ENCODE data around the gene CAMSAP1. TPM values are rescaled to one million over a fixed set of nuclear protein-coding genes. Genes with fewer than 3 reads are reported as not detected.
"Not testable (repeated sequence)": the region's sequence is repeated elsewhere in the genome, so short reads cannot be mapped to it uniquely, and the experiment has no call there.

The CAMSAP1 gene
- total RNA-seq, 1 experiment from 2014 or later: 14.5 TPM

- Histone ChIP-seq H3K36me3 (peaks cover 6% of the 10 kb centered on the region), H3K4me3 (no peak overlapping the region), H3K27me3 (no peaks in the 10 kb centered on the region), H3K9me3 (peaks cover 17% of the 10 kb centered on the region)
- no peak for DNase-seq
Observed at GRCh38 chr9:135893104-135893503, 14.2 kb downstream of the CAMSAP1 start.

DNA sequence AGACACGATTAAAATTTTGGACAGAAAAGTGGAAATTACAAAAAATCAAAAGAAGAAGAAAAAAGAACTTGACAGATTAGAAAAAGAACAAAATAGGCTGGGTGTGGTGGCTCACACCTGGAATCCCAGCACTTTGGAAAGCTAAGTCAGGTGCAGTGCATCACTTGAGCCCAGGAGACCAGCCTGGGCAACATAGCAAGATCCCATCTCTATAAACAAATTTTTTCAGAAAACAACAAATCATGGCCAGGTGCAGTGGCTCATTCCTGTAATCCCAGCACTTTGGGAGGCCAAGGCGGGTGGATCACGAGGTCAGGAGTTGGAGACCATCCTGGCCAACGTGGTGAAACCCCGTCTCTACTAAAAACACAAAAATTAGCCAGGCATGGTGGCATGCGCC is 15.0 kb downstream of the CAMSAP1 start:
- not testable (repeated sequence) for H3K4me3 ChIP-seq, DNase-seq, H3K9me3 ChIP-seq, H3K27me3 ChIP-seq, H3K36me3 ChIP-seq

GRCh38 chr9:135891027-135891631 is 16.2 kb downstream of the CAMSAP1 start:
- H3K4me3 ChIP-seq: no peak overlapping the region
- DNase-seq: no peak
- H3K9me3 ChIP-seq: peaks cover 9% of the 10 kb centered on the region; the same call in 1 of the 2 replicates
- H3K36me3 ChIP-seq: no peaks in the 10 kb centered on the region
- H3K27me3 ChIP-seq: no peaks in the 10 kb centered on the region

DNA sequence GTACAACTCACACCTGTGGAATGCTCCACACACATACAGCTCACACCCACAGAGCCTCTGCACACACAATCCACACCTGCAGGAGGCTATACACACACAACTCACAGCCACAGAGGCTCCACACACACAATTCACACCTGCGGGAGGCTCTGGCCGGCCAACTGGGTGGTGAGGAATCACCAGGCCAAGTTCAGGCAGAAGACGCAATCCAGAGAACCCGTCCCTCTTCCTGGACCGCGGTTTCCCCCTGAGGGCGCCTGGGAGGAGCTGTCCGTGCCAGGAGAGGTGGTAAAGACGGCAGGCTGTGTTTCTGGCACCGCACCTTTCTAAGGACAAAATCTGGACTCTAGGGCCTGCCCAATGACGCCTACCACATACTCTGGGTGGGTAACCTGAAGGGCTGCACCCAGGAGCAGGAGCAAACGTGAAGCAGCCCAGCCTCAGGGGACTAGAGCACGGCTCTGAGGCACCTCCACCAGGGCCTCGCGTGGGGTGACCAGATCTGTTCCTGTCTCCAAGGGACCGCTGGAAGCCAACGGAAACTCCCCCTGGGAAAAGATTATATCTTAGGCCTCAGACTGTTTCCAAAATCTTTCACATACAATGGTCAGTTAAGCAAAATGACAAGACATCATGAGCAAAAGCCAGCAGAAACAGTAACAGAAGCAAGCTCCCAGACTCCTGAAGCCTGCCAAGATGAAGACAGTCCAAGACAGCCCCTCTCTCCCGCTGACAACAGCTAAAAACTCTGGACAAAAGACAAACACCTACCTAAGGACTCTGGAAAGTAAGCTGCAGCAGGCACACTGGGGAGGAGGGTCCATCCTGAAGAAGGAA is 16.9 kb downstream of the CAMSAP1 start:
- H3K4me3 ChIP-seq: no peak overlapping the region
- no peaks in the 10 kb centered on the region for H3K36me3 ChIP-seq
- no peak for DNase-seq
- H3K27me3 ChIP-seq: no peaks in the 10 kb centered on the region
- H3K9me3 ChIP-seq: peaks cover 7% of the 10 kb centered on the region; the same call in 1 of the 2 replicates

DNA sequence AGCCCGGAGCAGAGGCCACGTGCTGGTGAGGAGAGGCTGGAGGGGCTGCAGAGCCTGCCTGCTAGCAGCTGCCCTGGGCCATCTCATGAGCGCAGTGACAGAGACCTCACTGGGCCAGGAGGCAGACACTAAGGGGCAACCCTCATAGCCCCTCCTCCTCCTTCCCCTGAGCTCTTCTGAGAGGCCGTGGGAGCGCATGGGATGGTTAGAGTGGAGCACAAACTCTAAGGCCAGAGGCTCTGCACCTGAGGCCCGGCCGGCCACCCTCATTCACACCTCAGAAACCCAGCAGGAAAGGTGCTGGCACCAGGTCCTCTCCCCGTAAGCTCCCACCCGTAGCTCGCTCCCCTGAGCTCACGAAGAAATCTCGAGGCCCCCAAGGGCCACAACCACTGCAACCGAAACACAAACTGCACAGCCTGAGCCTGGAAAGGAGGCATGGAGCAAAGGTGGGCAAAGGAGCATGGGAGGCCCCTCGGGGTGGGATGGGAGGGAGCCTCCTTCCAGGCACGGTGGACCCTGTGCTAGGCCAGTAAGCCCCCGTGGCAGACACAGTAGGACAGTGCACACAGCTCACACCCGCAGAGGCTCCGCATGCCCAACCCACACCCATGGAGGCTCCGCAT is 17.7 kb downstream of the CAMSAP1 start:
- H3K4me3 ChIP-seq: no peak overlapping the region
- H3K9me3 ChIP-seq: 0 out of 2 replicates have a peak, but pooled peaks cover under 1% of the 10 kb centered on the region
- DNase-seq: no peak
- no peaks in the 10 kb centered on the region for H3K27me3 ChIP-seq
- no peaks in the 10 kb centered on the region for H3K36me3 ChIP-seq

- Histone ChIP-seq H3K27me3 (no peaks in the 10 kb centered on the region), H3K9me3 (no peaks in the 10 kb centered on the region), H3K36me3 (no peaks in the 10 kb centered on the region), H3K4me3 (no peak overlapping the region)
- no peak for DNase-seq
Observed at GRCh38 chr9:135888766-135889394, 18.5 kb downstream of the CAMSAP1 start.

DNA sequence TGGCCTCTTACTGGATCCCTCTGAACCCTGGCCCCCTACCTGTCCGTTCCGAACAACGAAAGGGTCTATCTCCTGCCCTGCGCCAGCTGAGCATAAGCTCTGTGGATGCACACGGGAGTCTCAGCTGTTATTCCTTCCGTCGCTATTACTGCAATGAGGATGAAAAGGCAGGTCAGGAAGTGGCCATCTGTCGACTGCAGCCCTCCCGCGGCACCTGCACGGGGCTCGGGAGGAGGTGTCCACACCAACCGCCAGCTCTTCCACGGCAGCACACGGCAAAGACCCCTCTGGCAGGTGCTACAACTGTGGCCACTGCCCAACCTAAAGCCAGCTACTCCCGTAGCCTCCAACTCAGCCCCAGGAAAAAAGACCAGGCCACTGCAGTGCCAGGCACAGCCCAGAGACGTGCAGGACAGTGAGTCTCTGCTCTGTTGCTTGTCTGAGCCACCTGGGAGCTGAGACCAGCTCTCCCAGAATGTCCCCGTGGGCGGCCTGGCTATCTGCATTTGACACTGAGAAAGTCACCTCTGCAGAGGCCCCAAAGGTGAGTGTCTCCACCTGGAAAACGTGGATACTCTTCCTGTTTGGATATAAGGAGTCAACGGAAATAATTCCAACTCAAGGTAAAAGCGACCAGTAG is 19.1 kb downstream of the CAMSAP1 start:
- H3K36me3 ChIP-seq: no peaks in the 10 kb centered on the region
- no peaks in the 10 kb centered on the region for H3K9me3 ChIP-seq
- H3K4me3 ChIP-seq: no peak overlapping the region
- DNase-seq: no peak
- no peaks in the 10 kb centered on the region for H3K27me3 ChIP-seq

GRCh38 chr9:135887585-135888050 is 19.7 kb downstream of the CAMSAP1 start:
- H3K27me3 ChIP-seq: no peaks in the 10 kb centered on the region
- H3K4me3 ChIP-seq: no peak overlapping the region
- no peaks in the 10 kb centered on the region for H3K9me3 ChIP-seq
- DNase-seq: no peak
- no peaks in the 10 kb centered on the region for H3K36me3 ChIP-seq

- H3K36me3 ChIP-seq: no peaks in the 10 kb centered on the region
- no peaks in the 10 kb centered on the region for H3K27me3 ChIP-seq
- peak; percentile 78 for DNase-seq
- H3K4me3 ChIP-seq: no peak overlapping the region
- no peaks in the 10 kb centered on the region for H3K9me3 ChIP-seq
Observed at GRCh38 chr9:135887021-135887507, 20.3 kb downstream of the CAMSAP1 start.

DNA sequence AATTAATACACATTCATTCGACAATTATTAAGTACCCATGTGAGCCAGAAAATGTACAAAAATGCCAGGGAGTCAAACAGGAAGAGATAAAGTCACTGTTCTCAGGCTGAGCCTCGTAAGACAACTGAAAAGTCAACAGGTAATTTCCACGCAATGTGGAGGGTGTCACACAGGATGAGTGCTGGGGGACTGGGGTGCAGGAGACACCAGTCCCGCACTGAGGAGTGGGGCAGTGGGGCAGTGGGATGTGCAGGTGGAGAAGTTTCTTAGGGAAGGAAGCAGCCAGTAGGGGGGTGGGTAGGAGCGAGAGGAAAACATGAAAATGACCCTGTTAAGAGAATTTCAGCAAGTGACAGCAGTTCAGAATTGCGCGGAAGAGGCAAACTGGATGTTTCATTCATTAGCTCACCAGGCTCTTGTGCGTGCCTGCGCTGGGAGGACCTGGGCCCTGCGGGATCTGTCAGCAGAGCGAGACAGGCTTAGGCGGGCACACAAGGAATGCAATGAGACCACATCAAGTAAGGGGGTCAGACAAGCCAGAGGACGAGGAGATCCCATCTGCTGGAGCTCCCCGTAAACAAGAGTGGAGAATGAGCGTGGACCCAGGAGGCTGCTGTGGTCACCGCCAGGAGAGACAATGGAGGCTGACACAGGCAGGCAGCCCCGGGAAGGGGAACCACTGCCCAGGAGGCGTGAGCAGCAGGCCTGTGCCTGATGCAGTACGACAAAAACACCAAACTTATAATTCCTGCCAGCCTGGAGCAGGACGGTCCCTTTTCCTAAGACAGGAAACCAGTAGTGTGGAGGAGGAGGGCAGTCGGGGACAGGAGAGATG is 21.0 kb downstream of the CAMSAP1 start:
- Histone ChIP-seq H3K4me3 (no peak overlapping the region), H3K36me3 (0 out of 2 replicates have a peak, but pooled peaks cover 3% of the 10 kb centered on the region)
- DNase-seq: no peak

GRCh38 chr9:135885100-135885853 is 22.1 kb downstream of the CAMSAP1 start:
- H3K4me3 ChIP-seq: no peak overlapping the region
- no peaks in the 10 kb centered on the region for H3K9me3 ChIP-seq
- 0 out of 2 replicates have a peak, but pooled peaks cover 4% of the 10 kb centered on the region for H3K36me3 ChIP-seq
- DNase-seq: peak; percentile 27
- no peaks in the 10 kb centered on the region for H3K27me3 ChIP-seq

More for the DNA sequence above, 21.0 kb downstream of the CAMSAP1 start:
- no peaks in the 10 kb centered on the region for H3K27me3 ChIP-seq
- no peaks in the 10 kb centered on the region for H3K9me3 ChIP-seq

- Histone ChIP-seq H3K4me3 (no peak overlapping the region), H3K9me3 (no peaks in the 10 kb centered on the region), H3K27me3 (no peaks in the 10 kb centered on the region), H3K36me3 (0 out of 2 replicates have a peak, but pooled peaks cover 4% of the 10 kb centered on the region)
- DNase-seq: peak; percentile 16
Observed at GRCh38 chr9:135884328-135885035, 22.9 kb downstream of the CAMSAP1 start.

DNA sequence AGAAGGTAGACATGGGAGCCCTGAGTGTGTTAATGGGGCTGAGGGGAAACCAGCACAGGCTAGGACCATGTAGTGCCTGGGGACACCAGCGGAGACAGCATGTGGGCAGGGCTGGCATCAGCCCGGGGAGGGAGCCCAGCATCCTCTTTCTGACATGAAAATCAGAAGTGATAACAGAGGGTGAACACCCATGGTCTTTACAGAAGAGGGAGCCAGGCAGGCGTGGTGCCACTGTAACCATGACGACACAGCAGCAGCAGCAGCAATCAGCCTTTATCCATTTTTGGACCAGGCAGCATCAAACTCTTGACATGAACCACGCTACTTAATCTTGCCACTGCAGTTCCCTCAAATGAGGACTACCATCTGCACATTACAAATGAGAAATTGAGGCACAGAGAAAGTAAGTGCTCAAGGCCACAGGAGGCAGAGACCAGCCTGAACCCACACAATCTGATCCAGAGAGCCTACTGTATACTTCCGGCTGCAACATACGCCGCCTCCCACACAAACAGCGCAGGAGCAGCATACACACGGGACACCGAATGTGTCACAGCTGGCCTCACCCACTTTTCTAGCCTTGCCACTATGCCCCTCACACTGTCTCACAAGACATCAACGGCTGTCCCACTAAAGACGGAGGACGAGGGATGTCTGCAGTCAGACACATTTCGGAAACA is 23.8 kb downstream of the CAMSAP1 start:
- no peak for DNase-seq
- Histone ChIP-seq H3K4me3 (no peak overlapping the region), H3K9me3 (no peaks in the 10 kb centered on the region), H3K27me3 (no peaks in the 10 kb centered on the region), H3K36me3 (0 out of 2 replicates have a peak, but pooled peaks cover 4% of the 10 kb centered on the region)

DNA sequence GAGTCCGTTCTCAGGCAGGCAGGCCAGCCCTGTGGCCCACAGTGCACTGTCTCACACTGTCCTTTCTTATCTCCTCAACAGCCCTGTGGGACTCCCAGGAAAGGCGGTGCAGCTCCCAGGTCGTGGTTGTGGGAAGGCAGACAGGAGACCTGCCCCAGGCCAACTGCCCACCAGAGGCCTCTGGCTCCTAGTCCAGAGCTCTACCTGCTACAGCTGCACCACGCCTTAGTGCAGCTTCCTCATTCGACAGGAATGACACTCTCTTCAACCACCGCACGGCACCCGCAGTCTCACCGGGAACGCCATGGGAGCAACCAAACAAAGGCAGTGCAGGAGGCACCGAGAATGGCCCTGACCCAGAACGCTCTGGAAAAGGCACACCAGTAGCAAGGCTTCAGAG is 25.3 kb downstream of the CAMSAP1 start:
- Histone ChIP-seq H3K9me3 (no peaks in the 10 kb centered on the region), H3K27me3 (no peaks in the 10 kb centered on the region), H3K36me3 (peaks cover 4% of the 10 kb centered on the region; the same call in 1 of the 2 replicates), H3K4me3 (no peak overlapping the region)
- no peak for DNase-seq

Data from MG63 (cell line).